Transverse colon (tissue), 4 donors: ENCODE data around the gene MZB1. TPM values are rescaled to one million over a fixed set of nuclear protein-coding genes. Genes with fewer than 3 reads are reported as not detected.

Experiments
- DNase-seq: peaks from one replicate; pipeline ENCODE4 v3.0.0-alpha.2; 2019
- H3K27ac ChIP-seq, 4 donors: fragments of 200-600 bp; sonication (generic); 2 replicates each; pipeline ENCODE4 v1.5.1; 2016 to 2018; ENCODE audit warnings: inconsistent platforms in 4 of 4
- H3K27me3 ChIP-seq: fragments of 200-600 bp; sonication (generic); 2 replicates; pipeline ENCODE4 v1.5.1; 2017; ENCODE audit warnings: inconsistent platforms
- H3K36me3 ChIP-seq, 4 donors: fragments of 200-600 bp; sonication (generic); 2 replicates each; pipeline ENCODE4 v1.5.1; 2017 to 2019; ENCODE audit warnings: inconsistent platforms in 4 of 4
- H3K4me1 ChIP-seq, 4 donors: fragments of 200-600 bp; sonication (generic); 2 replicates each; pipeline ENCODE4 v1.5.1; 2017 to 2020; ENCODE audit warnings: inconsistent platforms in 4 of 4
- H3K4me3 ChIP-seq, 4 donors: fragments of 200-600 bp; sonication (generic); 1 replicate in 1 of 4; 2 replicates in 3 of 4; pipeline versions ENCODE4 v1.5.1 to v1.6.1; 2017 to 2019; ENCODE audit warnings: inconsistent platforms in 4 of 4
- H3K9me3 ChIP-seq, 2 donors: fragments of 200-600 bp; sonication (generic); 2 replicates each; pipeline ENCODE4 v1.5.1; 2017 to 2019; ENCODE audit warnings: inconsistent platforms in 2 of 2
- EP300 ChIP-seq: sonication (generic); formaldehyde crosslinking; IDR thresholded peaks from one replicate; pipeline ENCODE4 v1.6.1; 2017; ENCODE audit warnings: antibody characterized with exemption, low read depth
- POLR2A ChIP-seq: fragments of 450-650 bp; IDR thresholded peaks from one replicate; pipeline ENCODE4 v1.6.1; 2016; ENCODE audit warnings: antibody characterized with exemption, mild to moderate bottlenecking, moderate library complexity
- POLR2AphosphoS5 ChIP-seq, 3 donors: sonication (generic); formaldehyde crosslinking; IDR thresholded peaks; one replicate each; pipeline ENCODE4 v1.6.1; 2016; ENCODE audit warnings: antibody characterized with exemption in 3 of 3
- WGBS, 2 donors: methylation state at CpG; one replicate each; pipeline ENCODE4 v1.1.5; 2018; ENCODE audit warnings: low coverage in 1 of 2; 5-methylcytosine and 5-hydroxymethylcytosine counted together
- in situ Hi-C, 4 donors: fragments of 200-750 bp; cut with MboI; loops; one replicate each; pipeline versions ENCODE4 v1.15.0 to v1.15.1; 2017; ENCODE audit warnings: low sequenced_read_pairs in 3 of 4, low pct_ligation_motif_present in 1 of 4, low pct_unique_long_range_greater_than_20kb in 1 of 4
- intact Hi-C: fragments of 100-400 bp; cut with DNase I; formaldehyde crosslinking; loops from one replicate; pipeline ENCODE4 v1.15.1; 2023; ENCODE audit warnings: low total_unique reads
- total RNA-seq, 4 donors: library from RNA; depleted of rRNA; stranded (reverse); fragments of >200 nt; gene quantifications; one replicate each; pipeline ENCODE4 v1.1.0, GENCODE V29; 2016
- TF ChIP-seq, protein P1 (sequence below), 5 experiments: fragments of 200-600 bp in 3 of 5; fragments of 450-650 bp in 2 of 5; sonication (generic) in 3 of 5; IDR thresholded peaks; 1 replicate in 2 of 5; 2 replicates in 3 of 5; pipeline ENCODE4 v1.5.1; 2016 to 2017; ENCODE audit warnings: antibody characterized with exemption in 5 of 5, inconsistent platforms in 3 of 5, mild to moderate bottlenecking in 2 of 5, moderate library complexity in 1 of 5

MZB1 gene
- total RNA-seq, 4 donors from 2014 or later, result 4.0 to 39.2 TPM; not detected in 2

DNA sequence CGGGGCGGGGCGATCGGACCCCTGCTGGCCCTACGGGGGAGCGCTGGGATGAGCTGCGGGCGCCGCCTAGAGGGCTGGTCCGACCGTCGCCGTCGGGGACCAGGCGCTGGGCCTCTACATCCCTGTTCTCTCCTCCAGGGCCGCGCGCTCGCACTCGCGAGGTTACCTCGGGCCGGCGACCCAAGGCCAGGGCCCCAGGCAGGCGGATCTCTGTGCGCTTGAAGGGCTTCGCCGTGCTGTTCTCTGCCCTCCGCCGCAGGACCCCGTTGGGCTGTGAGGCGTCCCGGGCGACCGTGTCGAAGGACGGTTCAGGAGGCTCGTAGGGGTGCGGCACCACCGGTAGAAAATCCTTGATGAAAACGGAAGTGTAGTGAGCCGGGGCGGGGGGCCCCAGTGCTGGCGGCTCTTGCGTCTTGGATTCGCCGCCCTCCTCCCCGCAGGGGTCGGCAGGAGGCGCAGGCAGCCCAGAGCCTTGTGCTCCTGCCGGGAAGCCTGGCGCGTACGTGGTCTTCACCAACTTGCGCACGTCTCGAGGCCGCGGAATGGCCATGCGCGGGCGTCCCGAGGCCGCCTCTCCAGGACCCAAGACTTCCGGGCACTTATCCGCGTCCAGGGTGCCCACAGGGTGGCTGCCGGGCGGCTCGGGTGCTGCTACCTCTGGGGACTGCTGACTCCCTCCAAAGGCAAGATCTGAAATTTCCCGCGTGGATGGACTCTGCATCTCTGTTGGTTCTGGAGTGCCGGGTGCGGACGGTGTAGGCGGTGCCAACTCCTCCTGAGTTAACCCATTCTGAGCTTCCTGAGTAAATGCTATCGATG lies 3.2 kb upstream of the MZB1 start:
- WGBS, 2 donors, result 4% methylated on average over 53 of the region's 77 CpGs; no CpG with 5 or more reads in 1 of the 2 donors
- in situ Hi-C loops, result no loop called here
- intact Hi-C loops, result no loop called here
- peak overlapping the region; percentile 81 to 87 (median 82) for H3K27ac ChIP-seq
- peak; percentile 89 for DNase-seq
- H3K36me3 ChIP-seq, result no peaks in the 10 kb centered on the region
- H3K9me3 ChIP-seq, result no peaks in the 10 kb centered on the region
- TF ChIP-seq POLR2A (no peak), POLR2AphosphoS5 (IDR thresholded peaks at IDR 0.05) (peak in 1 of 3 donors; percentile 10)
- TF ChIP-seq, protein P1, sequence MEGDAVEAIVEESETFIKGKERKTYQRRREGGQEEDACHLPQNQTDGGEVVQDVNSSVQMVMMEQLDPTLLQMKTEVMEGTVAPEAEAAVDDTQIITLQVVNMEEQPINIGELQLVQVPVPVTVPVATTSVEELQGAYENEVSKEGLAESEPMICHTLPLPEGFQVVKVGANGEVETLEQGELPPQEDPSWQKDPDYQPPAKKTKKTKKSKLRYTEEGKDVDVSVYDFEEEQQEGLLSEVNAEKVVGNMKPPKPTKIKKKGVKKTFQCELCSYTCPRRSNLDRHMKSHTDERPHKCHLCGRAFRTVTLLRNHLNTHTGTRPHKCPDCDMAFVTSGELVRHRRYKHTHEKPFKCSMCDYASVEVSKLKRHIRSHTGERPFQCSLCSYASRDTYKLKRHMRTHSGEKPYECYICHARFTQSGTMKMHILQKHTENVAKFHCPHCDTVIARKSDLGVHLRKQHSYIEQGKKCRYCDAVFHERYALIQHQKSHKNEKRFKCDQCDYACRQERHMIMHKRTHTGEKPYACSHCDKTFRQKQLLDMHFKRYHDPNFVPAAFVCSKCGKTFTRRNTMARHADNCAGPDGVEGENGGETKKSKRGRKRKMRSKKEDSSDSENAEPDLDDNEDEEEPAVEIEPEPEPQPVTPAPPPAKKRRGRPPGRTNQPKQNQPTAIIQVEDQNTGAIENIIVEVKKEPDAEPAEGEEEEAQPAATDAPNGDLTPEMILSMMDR (IDR thresholded peaks at IDR 0.05), result peak; percentile 63 to 95 (median 65)
- H3K27me3 ChIP-seq, result peaks cover 21% of the 10 kb centered on the region
- H3K4me3 ChIP-seq, result peak overlapping the region; percentile 2 to 61 (median 36)
- H3K4me1 ChIP-seq, result peaks cover 0 to 57% (median 46%) of the 10 kb centered on the region in 4 donors

GRCh38 chr5:139392324-139392677 lies 2.6 kb upstream of the MZB1 start:
- Histone ChIP-seq H3K27ac (peak overlapping the region; percentile 81 to 87 (median 82)), H3K9me3 (no peaks in the 10 kb centered on the region), H3K4me1 (peaks cover 0 to 63% (median 50%) of the 10 kb centered on the region in 4 donors), H3K4me3 (peak overlapping the region in 3 of 4 donors; percentile 29 to 61 (median 44)), H3K27me3 (peaks cover 21% of the 10 kb centered on the region), H3K36me3 (no peaks in the 10 kb centered on the region)
- no peak for DNase-seq
- in situ Hi-C loops (no loop called here), intact Hi-C loops (no loop called here)
- 15% methylated on average over 21 of the region's 36 CpGs; no CpG with 5 or more reads in 1 of the 2 donors for WGBS, 2 donors
- TF ChIP-seq POLR2AphosphoS5 (IDR thresholded peaks at IDR 0.05) (no peak), EP300 (no peak), POLR2A (no peak)
- TF ChIP-seq, protein P1 (IDR thresholded peaks at IDR 0.05), result no peak

GRCh38 chr5:139391570-139392323 lies 2.0 kb upstream of the MZB1 start:
- intact Hi-C loops (no loop called here), in situ Hi-C loops (no loop called here)
- Histone ChIP-seq H3K27ac (peak overlapping the region; percentile 81 to 87 (median 82)), H3K27me3 (peaks cover 21% of the 10 kb centered on the region), H3K36me3 (no peaks in the 10 kb centered on the region), H3K4me1 (peaks cover 0 to 63% (median 50%) of the 10 kb centered on the region in 4 donors), H3K4me3 (peak overlapping the region in 3 of 4 donors; percentile 29 to 61 (median 44)), H3K9me3 (no peaks in the 10 kb centered on the region)
- 24% methylated on average over 24 of the region's 33 CpGs; no CpG with 5 or more reads in 1 of the 2 donors for whole genome bisulfite sequencing, 2 donors
- TF ChIP-seq EP300 (no peak), POLR2AphosphoS5 (IDR thresholded peaks at IDR 0.05) (peak in 1 of 3 donors; percentile 55), POLR2A (peak; percentile 64)
- TF ChIP-seq, protein P1 (IDR thresholded peaks at IDR 0.05), result no peak
- DNase-seq, result peak; percentile 71
